Measurements from ENCODE around the gene VKORC1. TPM values are rescaled to one million over a fixed set of nuclear protein-coding genes. Genes with fewer than 3 reads are reported as not detected.

VKORC1 gene
- total and polyA plus RNA-seq, 2 of the 4 experiments (the other 2 are of a cell fraction): 65.2 to 317 TPM

GRCh38 chr16:31061126-31061812 is 33.3 kb downstream of the VKORC1 start:
- POLR2A ChIA-PET (ENCODE audit: unreplicated experiment): no interaction called here
- Histone ChIP-seq H3K9me1 (ENCODE audit: insufficient read depth, low read length) (peaks cover 21% of the 10 kb centered on the region), H3K9ac (ENCODE audit: low read depth, low read length) (no peak overlapping the region), H3K14ac (replicated peaks; ENCODE audit: low read depth, low read length) (no peak overlapping the region), H4K91ac (ENCODE audit: insufficient read depth, low read depth, low read length) (no peak overlapping the region), H4K8ac (ENCODE audit: low read depth in 2 of 2, low read length in 2 of 2) (no peak overlapping the region), H3K9me3 (ENCODE audit: control insufficient read depth, insufficient read depth, low read length) (no peaks in the 10 kb centered on the region), H4K20me1 (ENCODE audit: insufficient read depth, low read length) (no peaks in the 10 kb centered on the region; the same call in 1 of the 2 replicates), H3K27me3 (ENCODE audit: control insufficient read depth, insufficient read depth, low read length) (no peaks in the 10 kb centered on the region), H3K23ac (ENCODE audit: low read depth, low read length) (no peak overlapping the region), H3K4me3 (ENCODE audit: insufficient read depth, low read depth, low read length) (no peak overlapping the region), H2AK5ac (ENCODE audit: low read depth, low read length) (no peak overlapping the region), H3K79me1 (ENCODE audit: low read depth in 1 of 2, low read length in 2 of 2) (peaks cover 26 to 44% of the 10 kb centered on the region in 2 experiments; a peak in 3 of 4 replicates), H3K4ac (ENCODE audit: low read depth, low read length) (no peak overlapping the region), H3K36me3 (ENCODE audit: control insufficient read depth, insufficient read depth, low read length) (peaks cover 26% of the 10 kb centered on the region), H2BK15ac (ENCODE audit: low read depth, low read length) (no peak overlapping the region), H2BK5ac (ENCODE audit: low read depth, low read length, poor library complexity, severe bottlenecking) (no peak overlapping the region), H2AK9ac (replicated peaks; ENCODE audit: low read depth, low read length, poor library complexity) (peak overlapping the region; percentile 55), H3K4me1 (ENCODE audit: control insufficient read depth, insufficient read depth, low read length) (peaks cover 12% of the 10 kb centered on the region), H3K4me2 (ENCODE audit: low read depth, low read length) (no peak overlapping the region), H4K5ac (ENCODE audit: low read depth, low read length) (no peak overlapping the region), H2BK120ac (ENCODE audit: low read depth, low read length) (no peak overlapping the region), H2BK20ac (ENCODE audit: low read depth, low read length) (no peak overlapping the region), H3K56ac (ENCODE audit: extremely low read depth, insufficient read depth, low read length) (no peak overlapping the region), H3K27ac (ENCODE audit: insufficient read depth, low read length) (no peak overlapping the region), H2AFZ (replicated peaks; ENCODE audit: low read length, poor library complexity) (no peak overlapping the region), H3K18ac (ENCODE audit: low read depth, low read length) (no peak overlapping the region)
- no TSS peak for BruUV-seq (replicated peaks)
- no peak for ATAC-seq (ENCODE audit: low read depth)
- in situ Hi-C loops (cut with MboI; ENCODE audit: low sequenced_read_pairs): no loop called here
- no peak for DNase-seq
- TF ChIP-seq NFE2L2 (IDR thresholded peaks at IDR 0.05; ENCODE audit: low read depth, low read length) (no peak), ELK1 (IDR thresholded peaks at IDR 0.05; ENCODE audit: borderline replicate concordance, low read depth, low read length) (no peak), POLR2A (IDR thresholded peaks at IDR 0.05; ENCODE audit: low read depth, low read length) (no peak), CEBPB (IDR thresholded peaks at IDR 0.05; ENCODE audit: low read depth, low read length) (no peak), CTCF (conservative IDR thresholded peaks at IDR 0.05; ENCODE audit: low read depth, low read length) (no peak), USF2 (IDR thresholded peaks at IDR 0.05; ENCODE audit: low read depth, low read length) (no peak), RFX5 (IDR thresholded peaks at IDR 0.05; ENCODE audit: low read depth, low read length) (no peak), BHLHE40 (IDR thresholded peaks at IDR 0.05; ENCODE audit: low read depth, low read length) (no peak), MAZ (IDR thresholded peaks at IDR 0.05; ENCODE audit: borderline replicate concordance, low read depth, low read length) (no peak), FOS (IDR thresholded peaks at IDR 0.05; ENCODE audit: low read depth, low read length) (no peak), CHD1 (IDR thresholded peaks at IDR 0.05; ENCODE audit: low read depth, low read length) (no peak)
- dilution Hi-C loops (cut with HindIII; ENCODE audit: low sequenced_read_pairs, unreplicated experiment): no loop called here
- CTCF ChIA-PET: no interaction called here
- intact Hi-C loops (cut with micrococcal nuclease): no loop called here
- 97% methylated on average over 27 of the region's 42 CpGs; no CpG with 5 or more reads in 1 of the 2 experiments for WGBS, 2 experiments (ENCODE audit: extremely low coverage in 2 of 2, insufficient read length in 1 of 2)
